GM12878 (cell line): ENCODE data around the gene ATP6V1G3. TPM values are rescaled to one million over a fixed set of nuclear protein-coding genes. Genes with fewer than 3 reads are reported as not detected.
A peak's percentile ranks its signal among the peaks of the same experiment; 100 is the strongest.

Experiments used
- ATAC-seq: fragments of 200-7000 bp; cut with Tn5 transposase; 3 replicates; pipeline ENCODE4 v1.9.1; 2020; ENCODE audit warnings: mild to moderate bottlenecking, moderate library complexity
- BruUV-seq: library from RNA; stranded (reverse); fragments of 400-500 nt; replicated peaks from 2 replicates; lab custom pipeline; 2021; lab: Mats Ljungman, UMichigan
- CTCF ChIA-PET: fragments of 300-600 bp; sonication (Branson Sonifier 250); formaldehyde crosslinking; extraction: SDS; loops from one replicate; lab custom pipeline; 2021; ENCODE audit warnings: inconsistent platforms; lab: Yijun Ruan, JAX
- POLR2A ChIA-PET: fragments of 350-600 bp; formaldehyde crosslinking; extraction: SDS; loops from one replicate; lab custom pipeline; 2021; ENCODE audit warnings: inconsistent platforms; lab: Charles Lee
- RAD21 ChIA-PET: fragments of 300-600 bp; sonication (Branson Sonifier 250); formaldehyde crosslinking; loops from one replicate; lab custom pipeline; 2023; ENCODE audit warnings: antibody characterized with exemption; ENCODE audit not compliant: unreplicated experiment; lab: Charles Lee
- SMC1A ChIA-PET: fragments of 300-600 bp; sonication (Branson Sonifier 250); formaldehyde crosslinking; loops from one replicate; lab custom pipeline; 2023; ENCODE audit not compliant: unreplicated experiment, uncharacterized antibody; lab: Charles Lee
- DNase-seq: peaks from one replicate; pipeline ENCODE4 v3.0.0-alpha.2; 2011; ENCODE audit warnings: low read depth, low spot score
- FAIRE-seq: peaks from 3 replicates; lab custom pipeline; 2011; peaks lifted over from hg19 to GRCh38; lab: Jason Lieb, UNC
- H2AFZ ChIP-seq: 2 replicates; pipeline ENCODE4 v1.6.0; 2011; ENCODE audit warnings: low read depth, low read length, control low read depth; ENCODE audit not compliant: control insufficient read depth
- H3K27ac ChIP-seq: 2 replicates; pipeline ENCODE4 v1.5.1; 2011; ENCODE audit warnings: control low read depth; ENCODE audit not compliant: control insufficient read depth, insufficient read depth
- H3K27me3 ChIP-seq, 2 experiments: replicated peaks in 1 of 2; 2 replicates each; pipeline versions ENCODE4 v1.6.0 to v1.6.1; 2011; ENCODE audit warnings: low read length in 1 of 2; ENCODE audit not compliant: control insufficient read depth in 2 of 2, insufficient read depth in 2 of 2
- H3K36me3 ChIP-seq, 2 experiments: 2 replicates each; pipeline ENCODE4 v1.5.1; 2011; ENCODE audit warnings: low read length in 1 of 2; ENCODE audit not compliant: control insufficient read depth in 2 of 2, insufficient read depth in 2 of 2
- H3K4me1 ChIP-seq: 2 replicates; pipeline ENCODE4 v1.6.1; 2011; ENCODE audit warnings: mild to moderate bottlenecking, low read length, moderate library complexity, mixed read lengths; ENCODE audit not compliant: control insufficient read depth, insufficient read depth
- H3K4me2 ChIP-seq: 2 replicates; pipeline ENCODE4 v1.6.0; 2011; ENCODE audit warnings: control low read depth; ENCODE audit not compliant: control insufficient read depth, insufficient read depth
- H3K4me3 ChIP-seq: fragments of 200-600 bp; sonication (generic); 2 replicates; pipeline ENCODE4 v1.5.1; 2016
- H3K79me2 ChIP-seq: 2 replicates; pipeline ENCODE4 v1.6.0; 2011; ENCODE audit warnings: low read length; ENCODE audit not compliant: control insufficient read depth, insufficient read depth
- H3K9ac ChIP-seq: 2 replicates; pipeline ENCODE4 v1.8.0; 2011; ENCODE audit warnings: low read length, control low read depth, mixed read lengths; ENCODE audit not compliant: control insufficient read depth, insufficient read depth
- H3K9me3 ChIP-seq: replicated peaks from 3 replicates; pipeline ENCODE4 v1.5.1; 2011; ENCODE audit warnings: mild to moderate bottlenecking, low read length; ENCODE audit not compliant: control insufficient read depth, insufficient read depth
- H4K20me1 ChIP-seq: 2 replicates; pipeline ENCODE4 v1.6.0; 2011; ENCODE audit not compliant: control insufficient read depth, insufficient read depth
- CREB1 ChIP-seq: IDR thresholded peaks from 2 replicates; pipeline ENCODE4 v1.6.1; 2012; ENCODE audit warnings: low read depth, mild to moderate bottlenecking, inconsistent platforms
- FOXM1 ChIP-seq: IDR thresholded peaks from 2 replicates; pipeline ENCODE4 v1.6.1; 2012; ENCODE audit warnings: low read depth, mild to moderate bottlenecking, inconsistent platforms, low read length, moderate library complexity
- HDAC6 ChIP-seq: fragments of 200-600 bp; sonication (generic); IDR thresholded peaks from one replicate; pipeline ENCODE4 v1.8.0; 2017; ENCODE audit warnings: antibody characterized with exemption; ENCODE audit not compliant: unreplicated experiment
- MEF2A ChIP-seq: IDR thresholded peaks from 2 replicates; pipeline ENCODE4 v1.6.1; 2011; ENCODE audit warnings: low read depth, mild to moderate bottlenecking, low read length, moderate library complexity; ENCODE audit not compliant: insufficient read depth
- NFIC ChIP-seq: IDR thresholded peaks from 2 replicates; pipeline ENCODE4 v1.6.1; 2012; ENCODE audit warnings: low read depth, mild to moderate bottlenecking, inconsistent platforms, low read length, moderate library complexity
- POU2F2 ChIP-seq: IDR thresholded peaks from 3 replicates; pipeline ENCODE4 v1.6.1; 2011; ENCODE audit warnings: low read depth, mild to moderate bottlenecking, low read length, borderline replicate concordance
- REST ChIP-seq: IDR thresholded peaks from 2 replicates; pipeline ENCODE4 v1.6.1; 2012; ENCODE audit warnings: mild to moderate bottlenecking, low read depth, low read length
- SIN3A ChIP-seq: IDR thresholded peaks from 2 replicates; pipeline ENCODE4 v1.6.1; 2012; ENCODE audit warnings: low read depth, low read length, improper control_type of control experiment
- YBX1 ChIP-seq: fragments of 450-650 bp; IDR thresholded peaks from 2 replicates; pipeline ENCODE4 v1.6.1; 2016; ENCODE audit warnings: antibody characterized with exemption
- ZNF24 ChIP-seq: fragments of 450-650 bp; IDR thresholded peaks from 2 replicates; pipeline ENCODE4 v1.6.1; 2017; ENCODE audit warnings: antibody characterized with exemption, mild to moderate bottlenecking
- WGBS: methylation state at CpG from one replicate; pipeline ENCODE4 v1.1.6; 2016; ENCODE audit warnings: low lambda C conversion rate; ENCODE audit not compliant: insufficient replicate concordance, insufficient coverage; ENCODE audit errors: missing lambda C conversion rate; 5-methylcytosine and 5-hydroxymethylcytosine counted together
- in situ Hi-C: fragments of 300-500 bp; cut with MboI; formaldehyde crosslinking; loops from 9 replicates; pipeline ENCODE4 v1.14.3; 2018; ENCODE audit warnings: mixed read lengths
- intact Hi-C: fragments of 100-400 bp; cut with micrococcal nuclease; formaldehyde crosslinking; loops from one replicate; pipeline ENCODE4 v1.14.2; 2022; ENCODE audit not compliant: unreplicated experiment
- polyA plus RNA-seq, 11 experiments: library from polyadenylated mRNA; depleted of rRNA in 4 of 11; unstranded in 6 of 11; stranded (reverse) in 5 of 11; fragments of >200 nt; fragmentation: Nextera tagmentation in 4 of 11; fragmentation: Illumina TruSeq in 1 of 11; extraction: Ambion mirVana in 4 of 11; extraction: Trizol in 1 of 11; gene quantifications; 1 replicate in 1 of 11; 2 replicates in 10 of 11; pipeline versions ENCODE4 v1.2.1 to v1.2.3, GENCODE V29; 2011 to 2016; ENCODE audit warnings: inconsistent platforms in 2 of 11, missing spikeins in 2 of 11, low read depth in 1 of 11
- total RNA-seq, 4 experiments: library from RNA; depleted of rRNA in 3 of 4; stranded (reverse); fragments of >200 nt in 3 of 4; fragmentation: Illumina TruSeq in 1 of 4; extraction: Trizol in 1 of 4; gene quantifications; 2 replicates each; pipeline versions ENCODE4 v1.2.1 to v1.2.3, GENCODE V29; 2013 to 2021
- TF ChIP-seq, protein P1 (sequence below): fragments of 150-350 bp; IDR thresholded peaks from 2 replicates; pipeline ENCODE4 v1.6.1; 2016; ENCODE audit warnings: low read depth, low read length
- TF ChIP-seq, protein P2 (sequence below): fragments of 450-650 bp; formaldehyde crosslinking; IDR thresholded peaks from 2 replicates; pipeline ENCODE4 v1.5.0; 2022; ENCODE audit warnings: mild to moderate bottlenecking, missing genetic modification characterization

ATP6V1G3 gene
- total and polyA plus RNA-seq, 10 of the 15 experiments (the other 5 are each of a cell fraction or from before 2014, with no cell fraction given), result 0.22 TPM; not detected in 9

DNA sequence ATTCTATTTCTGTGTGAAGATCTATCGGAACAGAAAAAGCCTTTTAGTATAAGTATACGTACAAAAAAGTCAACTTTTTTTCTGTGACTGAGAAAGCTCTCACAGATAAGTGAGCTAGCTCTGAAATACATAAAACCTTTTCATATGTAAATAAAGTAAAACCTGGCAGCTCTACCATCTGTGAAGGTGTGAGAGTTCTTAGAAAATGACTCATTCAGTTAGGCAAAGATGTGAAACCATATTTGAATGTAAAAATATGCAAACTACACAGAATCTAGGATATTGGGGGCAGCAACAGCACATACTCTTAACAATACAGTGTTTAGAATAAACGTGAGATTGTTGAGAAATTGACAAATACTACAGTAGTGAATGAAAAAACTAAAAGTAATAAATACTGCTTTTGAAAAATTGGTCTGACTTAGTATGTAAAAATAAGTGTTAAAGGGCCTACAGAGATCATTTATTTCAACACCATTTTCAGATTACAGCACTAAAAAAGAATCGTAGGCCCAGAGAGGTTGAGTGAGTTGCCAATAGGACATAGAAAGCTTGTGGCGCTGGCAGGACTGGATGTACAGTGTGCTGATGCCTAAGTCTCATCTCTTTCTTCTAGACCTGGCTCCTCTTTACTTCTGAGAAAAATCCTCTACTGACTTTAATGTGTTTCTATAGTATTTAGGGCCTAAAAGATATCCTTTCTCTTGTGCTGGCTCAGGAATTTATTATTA lies 19.8 kb downstream of the ATP6V1G3 start:
- H3K27ac ChIP-seq, result no peak overlapping the region
- TF ChIP-seq, protein P1, sequence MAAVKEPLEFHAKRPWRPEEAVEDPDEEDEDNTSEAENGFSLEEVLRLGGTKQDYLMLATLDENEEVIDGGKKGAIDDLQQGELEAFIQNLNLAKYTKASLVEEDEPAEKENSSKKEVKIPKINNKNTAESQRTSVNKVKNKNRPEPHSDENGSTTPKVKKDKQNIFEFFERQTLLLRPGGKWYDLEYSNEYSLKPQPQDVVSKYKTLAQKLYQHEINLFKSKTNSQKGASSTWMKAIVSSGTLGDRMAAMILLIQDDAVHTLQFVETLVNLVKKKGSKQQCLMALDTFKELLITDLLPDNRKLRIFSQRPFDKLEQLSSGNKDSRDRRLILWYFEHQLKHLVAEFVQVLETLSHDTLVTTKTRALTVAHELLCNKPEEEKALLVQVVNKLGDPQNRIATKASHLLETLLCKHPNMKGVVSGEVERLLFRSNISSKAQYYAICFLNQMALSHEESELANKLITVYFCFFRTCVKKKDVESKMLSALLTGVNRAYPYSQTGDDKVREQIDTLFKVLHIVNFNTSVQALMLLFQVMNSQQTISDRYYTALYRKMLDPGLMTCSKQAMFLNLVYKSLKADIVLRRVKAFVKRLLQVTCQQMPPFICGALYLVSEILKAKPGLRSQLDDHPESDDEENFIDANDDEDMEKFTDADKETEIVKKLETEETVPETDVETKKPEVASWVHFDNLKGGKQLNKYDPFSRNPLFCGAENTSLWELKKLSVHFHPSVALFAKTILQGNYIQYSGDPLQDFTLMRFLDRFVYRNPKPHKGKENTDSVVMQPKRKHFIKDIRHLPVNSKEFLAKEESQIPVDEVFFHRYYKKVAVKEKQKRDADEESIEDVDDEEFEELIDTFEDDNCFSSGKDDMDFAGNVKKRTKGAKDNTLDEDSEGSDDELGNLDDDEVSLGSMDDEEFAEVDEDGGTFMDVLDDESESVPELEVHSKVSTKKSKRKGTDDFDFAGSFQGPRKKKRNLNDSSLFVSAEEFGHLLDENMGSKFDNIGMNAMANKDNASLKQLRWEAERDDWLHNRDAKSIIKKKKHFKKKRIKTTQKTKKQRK, result no peak
- TF ChIP-seq YBX1 (no peak), POU2F2 (peak; percentile 98), SIN3A (no peak), CREB1 (no peak), FOXM1 (peak; percentile 42; the same call in 1 of the 2 replicates), NFIC (peak; percentile 78), HDAC6 (no peak), ZNF24 (no peak), REST (no peak), MEF2A (peak; percentile 53; the same call in 1 of the 2 replicates)
- TF ChIP-seq, protein P2, sequence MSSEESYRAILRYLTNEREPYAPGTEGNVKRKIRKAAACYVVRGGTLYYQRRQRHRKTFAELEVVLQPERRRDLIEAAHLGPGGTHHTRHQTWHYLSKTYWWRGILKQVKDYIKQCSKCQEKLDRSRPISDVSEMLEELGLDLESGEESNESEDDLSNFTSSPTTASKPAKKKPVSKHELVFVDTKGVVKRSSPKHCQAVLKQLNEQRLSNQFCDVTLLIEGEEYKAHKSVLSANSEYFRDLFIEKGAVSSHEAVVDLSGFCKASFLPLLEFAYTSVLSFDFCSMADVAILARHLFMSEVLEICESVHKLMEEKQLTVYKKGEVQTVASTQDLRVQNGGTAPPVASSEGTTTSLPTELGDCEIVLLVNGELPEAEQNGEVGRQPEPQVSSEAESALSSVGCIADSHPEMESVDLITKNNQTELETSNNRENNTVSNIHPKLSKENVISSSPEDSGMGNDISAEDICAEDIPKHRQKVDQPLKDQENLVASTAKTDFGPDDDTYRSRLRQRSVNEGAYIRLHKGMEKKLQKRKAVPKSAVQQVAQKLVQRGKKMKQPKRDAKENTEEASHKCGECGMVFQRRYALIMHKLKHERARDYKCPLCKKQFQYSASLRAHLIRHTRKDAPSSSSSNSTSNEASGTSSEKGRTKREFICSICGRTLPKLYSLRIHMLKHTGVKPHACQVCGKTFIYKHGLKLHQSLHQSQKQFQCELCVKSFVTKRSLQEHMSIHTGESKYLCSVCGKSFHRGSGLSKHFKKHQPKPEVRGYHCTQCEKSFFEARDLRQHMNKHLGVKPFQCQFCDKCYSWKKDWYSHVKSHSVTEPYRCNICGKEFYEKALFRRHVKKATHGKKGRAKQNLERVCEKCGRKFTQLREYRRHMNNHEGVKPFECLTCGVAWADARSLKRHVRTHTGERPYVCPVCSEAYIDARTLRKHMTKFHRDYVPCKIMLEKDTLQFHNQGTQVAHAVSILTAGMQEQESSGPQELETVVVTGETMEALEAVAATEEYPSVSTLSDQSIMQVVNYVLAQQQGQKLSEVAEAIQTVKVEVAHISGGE (CRISPR knock-in tag), result no peak

More for the DNA sequence above, 19.8 kb downstream of the ATP6V1G3 start:
- H3K79me2 ChIP-seq, result no peaks in the 10 kb centered on the region
- H3K4me1 ChIP-seq, result peaks cover 18% of the 10 kb centered on the region
- intact Hi-C loops (loop anchor here (1.0 to 5.0 kb wide), 3 partner anchors 77 to 162 kb away; no protein-coding TSS in a partner anchor), in situ Hi-C loops (no loop called here)
- peak; percentile 55 for DNase-seq
- H3K36me3 ChIP-seq, result no peaks in the 10 kb centered on the region
- peak overlapping the region; percentile 78 for H3K4me2 ChIP-seq
- ATAC-seq, result peak; percentile 91
- ChIA-PET CTCF (interaction anchor here (0.6 to 2.2 kb wide), 12 partner anchors 39 to 435 kb away, joined by 3 to 8 read pairs (median 4); no protein-coding TSS in a partner anchor), RAD21 (interaction anchor here (0.8 to 3.0 kb wide), 13 partner anchors 8 to 164 kb away, joined by 3 to 22 read pairs (median 5); no protein-coding TSS in a partner anchor), SMC1A (interaction anchor here (0.6 to 3.0 kb wide), 18 partner anchors 9 to 274 kb away, joined by 3 to 29 read pairs (median 4); partner anchors contain the start of gene PTPRC), POLR2A (interaction anchor here (1.3 to 1.4 kb wide), 2 partner anchors 34 to 100 kb away, joined by 4 to 5 read pairs; no protein-coding TSS in a partner anchor)
- H3K4me3 ChIP-seq, result no peak overlapping the region
- H2AFZ ChIP-seq, result no peak overlapping the region
- 31% methylated on average over 5 of the region's 5 CpGs for WGBS
- H3K9ac ChIP-seq, result no peak overlapping the region
- H3K9me3 ChIP-seq, result no peaks in the 10 kb centered on the region; the same call in 1 of the 3 replicates
- no peaks in the 10 kb centered on the region for H4K20me1 ChIP-seq
- no peaks in the 10 kb centered on the region; a peak in 1 of 4 replicates for H3K27me3 ChIP-seq
- BruUV-seq, result no TSS peak
- peak; percentile 80 for FAIRE-seq
